Measurements from ENCODE around the gene CCL20. TPM values are rescaled to one million over a fixed set of nuclear protein-coding genes. Genes with fewer than 3 reads are reported as not detected.

CCL20 gene
- total and polyA plus RNA-seq, 2 donors (not counting 3 experiments of a cell fraction or from before 2014, with no cell fraction given), result 0.32 TPM; not detected in 1

DNA sequence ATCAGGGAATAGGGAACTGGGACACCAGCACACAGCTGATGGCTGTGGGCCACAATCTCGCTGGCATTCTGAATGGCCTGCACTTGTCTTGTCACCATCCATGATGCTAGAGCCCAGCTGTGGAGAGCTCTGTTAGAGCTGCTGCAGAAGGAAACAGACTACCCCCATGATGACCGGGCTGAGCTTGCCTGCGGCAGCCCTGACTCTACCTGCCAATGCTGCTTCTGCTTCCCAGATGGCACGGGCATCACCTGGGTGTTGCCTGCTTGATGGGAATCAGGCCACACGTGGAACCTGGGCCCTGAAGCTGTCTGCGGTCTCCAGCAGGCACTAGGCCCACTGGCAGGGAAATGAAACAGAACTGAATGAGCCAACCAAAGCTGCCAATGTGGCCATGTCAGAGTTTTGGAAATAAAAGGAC is 46.6 kb downstream of the CCL20 start:
- no peak for FAIRE-seq
- Histone ChIP-seq H3K4me2 (ENCODE audit: insufficient read depth, low read length) (no peak overlapping the region), H3K4me1 (ENCODE audit: control insufficient read depth, extremely low read depth, insufficient read depth, low read length) (peaks cover 32% of the 10 kb centered on the region), H3K79me2 (ENCODE audit: control insufficient read depth, insufficient read depth, low read length) (no peaks in the 10 kb centered on the region), H3K9me3 (replicated peaks; ENCODE audit: control insufficient read depth, insufficient read depth, low read length) (no peaks in the 10 kb centered on the region), H3K9me1 (replicated peaks; ENCODE audit: control insufficient read depth, extremely low read depth, insufficient read depth, low read length) (no peaks in the 10 kb centered on the region), H3K27me3 (ENCODE audit: control insufficient read depth in 2 of 2, insufficient read depth in 2 of 2, low read length in 2 of 2) (no peaks in the 10 kb centered on the region), H3K4me3 (replicated peaks in 1 of 3; ENCODE audit: insufficient read depth in 1 of 3, low read depth in 1 of 3, low read length in 3 of 3) (no peak overlapping the region), H2AFZ (ENCODE audit: low read depth, low read length) (no peak overlapping the region), H3K27ac (ENCODE audit: insufficient read depth, low read depth, low read length) (no peak overlapping the region), H4K20me1 (replicated peaks; ENCODE audit: control insufficient read depth, extremely low read depth, insufficient read depth, low read length) (no peaks in the 10 kb centered on the region), H3K9ac (replicated peaks; ENCODE audit: extremely low read depth, insufficient read depth, low read length) (no peak overlapping the region), H3K36me3 (ENCODE audit: control insufficient read depth in 2 of 2, extremely low read depth in 1 of 2, insufficient read depth in 2 of 2, low read length in 2 of 2) (no peaks in the 10 kb centered on the region)
- dilution Hi-C loops (cut with MboI; ENCODE audit: extremely low pct_ligation_motif_present, low sequenced_read_pairs) (no loop called here), intact Hi-C loops (cut with micrococcal nuclease) (loop anchor here (5.0 kb wide), 2 partner anchors 388 to 533 kb away; partner anchors contain the start of genes AGFG1 and MFF)
- TF ChIP-seq EZH2 (IDR thresholded peaks at IDR 0.05; ENCODE audit: borderline replicate concordance, low read depth, low read length, severe bottlenecking) (no peak), GATA2 (IDR thresholded peaks at IDR 0.05; ENCODE audit: insufficient read depth, insufficient read length, low read depth, low read length) (no peak), POLR2A (IDR thresholded peaks at IDR 0.05; ENCODE audit: low read depth, low read length) (no peak), JUN (IDR thresholded peaks at IDR 0.05; ENCODE audit: borderline replicate concordance, insufficient read depth, insufficient read length, low read depth) (no peak), MYC (IDR thresholded peaks at IDR 0.05; ENCODE audit: low read depth, low read length) (no peak), FOS (IDR thresholded peaks at IDR 0.05; ENCODE audit: borderline replicate concordance, insufficient read depth, low read length) (no peak), POLR2AphosphoS5 (IDR thresholded peaks at IDR 0.05; ENCODE audit: insufficient read depth, low read depth, low read length) (no peak)
- TF ChIP-seq, protein P1, sequence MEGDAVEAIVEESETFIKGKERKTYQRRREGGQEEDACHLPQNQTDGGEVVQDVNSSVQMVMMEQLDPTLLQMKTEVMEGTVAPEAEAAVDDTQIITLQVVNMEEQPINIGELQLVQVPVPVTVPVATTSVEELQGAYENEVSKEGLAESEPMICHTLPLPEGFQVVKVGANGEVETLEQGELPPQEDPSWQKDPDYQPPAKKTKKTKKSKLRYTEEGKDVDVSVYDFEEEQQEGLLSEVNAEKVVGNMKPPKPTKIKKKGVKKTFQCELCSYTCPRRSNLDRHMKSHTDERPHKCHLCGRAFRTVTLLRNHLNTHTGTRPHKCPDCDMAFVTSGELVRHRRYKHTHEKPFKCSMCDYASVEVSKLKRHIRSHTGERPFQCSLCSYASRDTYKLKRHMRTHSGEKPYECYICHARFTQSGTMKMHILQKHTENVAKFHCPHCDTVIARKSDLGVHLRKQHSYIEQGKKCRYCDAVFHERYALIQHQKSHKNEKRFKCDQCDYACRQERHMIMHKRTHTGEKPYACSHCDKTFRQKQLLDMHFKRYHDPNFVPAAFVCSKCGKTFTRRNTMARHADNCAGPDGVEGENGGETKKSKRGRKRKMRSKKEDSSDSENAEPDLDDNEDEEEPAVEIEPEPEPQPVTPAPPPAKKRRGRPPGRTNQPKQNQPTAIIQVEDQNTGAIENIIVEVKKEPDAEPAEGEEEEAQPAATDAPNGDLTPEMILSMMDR (IDR thresholded peaks at IDR 0.05; ENCODE audit: extremely low read depth in 1 of 2, insufficient read depth in 1 of 2, low read depth in 1 of 2, low read length in 2 of 2), result no peak
- TF ChIP-seq, protein P2, sequence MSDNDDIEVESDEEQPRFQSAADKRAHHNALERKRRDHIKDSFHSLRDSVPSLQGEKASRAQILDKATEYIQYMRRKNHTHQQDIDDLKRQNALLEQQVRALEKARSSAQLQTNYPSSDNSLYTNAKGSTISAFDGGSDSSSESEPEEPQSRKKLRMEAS (IDR thresholded peaks at IDR 0.05; ENCODE audit: insufficient read depth, insufficient read length), result no peak
- POLR2A ChIA-PET, result interaction anchor here (1.7 kb wide), 1 partner anchor 12 kb away, joined by 4 read pairs; the partner anchor contains the start of gene DAW1
- BruUV-seq (replicated peaks), result no TSS peak
- no peak for DNase-seq (ENCODE audit: low read depth, low spot score)
- CTCF ChIA-PET, result interaction anchor here (0.8 to 5.1 kb wide), 12 partner anchors 13 to 362 kb away, joined by 3 to 69 read pairs (median 26); partner anchors contain the start of gene DAW1
